Naive B cell (primary cell): Measurements from ENCODE around the gene MTHFSD. TPM values are rescaled to one million over a fixed set of nuclear protein-coding genes. Genes with fewer than 3 reads are reported as not detected.

Experiments
- ATAC-seq, 2 donors: fragments of 150-1000 bp; cut with Tn5 transposase; 2 replicates each; pipeline ENCODE4 v1.10.0; 2021; ENCODE audit warnings: low read depth in 2 of 2, mild to moderate bottlenecking in 2 of 2, moderate library complexity in 2 of 2
- DNase-seq: peaks from one replicate; pipeline ENCODE4 v3.0.0; 2022
- H3K27ac Mint-ChIP-seq, 6 donors: one replicate each; pipeline ENCODE4 v1.8.0; 2020 to 2022; ENCODE audit warnings: mild to moderate bottlenecking in 6 of 6, mixed read lengths in 6 of 6, moderate library complexity in 5 of 6, inconsistent platforms in 2 of 6
- H3K27me3 Mint-ChIP-seq, 3 donors: one replicate each; pipeline ENCODE4 v1.8.0; 2021 to 2022; ENCODE audit warnings: mixed read lengths in 3 of 3, mild to moderate bottlenecking in 1 of 3
- H3K36me3 Mint-ChIP-seq, 2 donors: one replicate each; pipeline ENCODE4 v1.8.0; 2020 to 2022; ENCODE audit warnings: mixed read lengths in 2 of 2, inconsistent platforms in 1 of 2, mild to moderate bottlenecking in 1 of 2
- H3K4me1 Mint-ChIP-seq, 3 donors: one replicate each; pipeline ENCODE4 v1.8.0; 2020 to 2022; ENCODE audit warnings: mixed read lengths in 3 of 3, inconsistent platforms in 1 of 3, mild to moderate bottlenecking in 1 of 3, moderate library complexity in 1 of 3
- H3K4me3 Mint-ChIP-seq, 8 donors: one replicate each; pipeline ENCODE4 v1.8.0; 2020 to 2022; ENCODE audit warnings: mild to moderate bottlenecking in 8 of 8, mixed read lengths in 8 of 8, moderate library complexity in 8 of 8, inconsistent platforms in 2 of 8
- H3K9me3 Mint-ChIP-seq, 7 donors: one replicate each; pipeline ENCODE4 v1.8.0; 2020 to 2022; ENCODE audit warnings: mixed read lengths in 7 of 7, mild to moderate bottlenecking in 5 of 7, inconsistent platforms in 2 of 7, moderate library complexity in 1 of 7
- polyA plus RNA-seq, 6 donors: library from polyadenylated mRNA; unstranded; fragments of 300-500 nt; fragmentation: Illumina TruSeq; gene quantifications; one replicate each; pipeline ENCODE4 v1.2.3, GENCODE V29; 2021; ENCODE audit warnings: low read depth in 6 of 6

MTHFSD gene, protein sequence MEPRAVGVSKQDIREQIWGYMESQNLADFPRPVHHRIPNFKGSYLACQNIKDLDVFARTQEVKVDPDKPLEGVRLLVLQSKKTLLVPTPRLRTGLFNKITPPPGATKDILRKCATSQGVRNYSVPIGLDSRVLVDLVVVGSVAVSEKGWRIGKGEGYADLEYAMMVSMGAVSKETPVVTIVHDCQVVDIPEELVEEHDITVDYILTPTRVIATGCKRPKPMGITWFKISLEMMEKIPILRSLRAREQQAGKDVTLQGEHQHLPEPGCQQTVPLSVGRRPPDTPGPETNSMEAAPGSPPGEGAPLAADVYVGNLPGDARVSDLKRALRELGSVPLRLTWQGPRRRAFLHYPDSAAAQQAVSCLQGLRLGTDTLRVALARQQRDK
- polyA plus RNA-seq: 10 to 100 TPM in 5 of 6 donors, 1 to 10 TPM in 1; 5.6 to 18.6 (median 16.6) TPM

DNA sequence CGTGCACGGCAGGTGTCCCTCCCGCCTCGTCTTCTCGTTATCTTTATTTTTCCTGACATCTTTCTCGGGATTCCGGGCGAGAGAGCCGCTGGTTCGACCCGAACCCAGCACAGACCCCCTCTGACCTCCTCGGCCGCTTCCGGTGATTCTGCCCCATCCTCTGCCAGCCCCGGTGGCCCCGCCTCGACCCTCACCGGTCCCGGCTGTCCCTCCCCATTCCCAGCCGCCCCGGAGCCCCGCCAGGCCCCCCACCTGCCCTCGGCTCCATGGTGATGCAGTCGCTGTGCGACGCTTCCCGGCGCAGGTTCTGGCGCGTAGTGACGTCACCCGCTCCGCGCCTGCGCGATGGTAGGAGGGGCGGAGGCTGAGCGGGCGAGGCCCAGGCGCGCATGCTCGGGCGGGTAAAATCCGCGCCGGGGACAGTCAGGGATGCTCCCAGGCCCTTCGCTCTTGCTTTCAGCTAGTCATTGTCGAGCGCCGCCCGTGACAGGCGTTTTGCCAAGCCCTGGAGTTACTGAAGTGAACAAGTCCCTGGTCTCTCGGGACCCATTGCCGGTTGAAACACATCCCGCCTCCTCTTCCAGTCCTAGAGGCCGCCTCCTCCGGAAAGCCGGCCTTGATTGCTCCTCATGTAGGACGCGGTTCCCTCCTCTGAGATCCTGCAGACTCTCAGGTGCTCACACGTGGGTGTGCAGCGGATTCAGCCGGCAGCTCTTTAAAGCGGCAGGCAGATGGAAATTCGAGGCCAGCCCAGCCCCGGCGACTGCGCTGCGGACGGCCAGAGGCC lies at the start of gene MTHFSD:
Gene MTHFSD (minus strand): TSS at position 319 of the 787 bp plus-strand sequence. CDS start 51 bp downstream, at position 268.
- Mint-ChIP-seq H3K9me3 (no peaks in the 10 kb centered on the region), H3K4me1 (peaks cover 11 to 22% (median 19%) of the 10 kb centered on the region in 3 donors), H3K36me3 (no peaks in the 10 kb centered on the region), H3K27ac (peak within 1 kb of the TSS; percentile 88 to 99 (median 98)), H3K4me3 (peak within 1 kb of the TSS; percentile 90 to 98 (median 94)), H3K27me3 (peaks cover 10 to 21% (median 21%) of the 10 kb centered on the region in 3 donors)
- DNase-seq (peak; percentile 93), ATAC-seq (peak; percentile 97)

DNA sequence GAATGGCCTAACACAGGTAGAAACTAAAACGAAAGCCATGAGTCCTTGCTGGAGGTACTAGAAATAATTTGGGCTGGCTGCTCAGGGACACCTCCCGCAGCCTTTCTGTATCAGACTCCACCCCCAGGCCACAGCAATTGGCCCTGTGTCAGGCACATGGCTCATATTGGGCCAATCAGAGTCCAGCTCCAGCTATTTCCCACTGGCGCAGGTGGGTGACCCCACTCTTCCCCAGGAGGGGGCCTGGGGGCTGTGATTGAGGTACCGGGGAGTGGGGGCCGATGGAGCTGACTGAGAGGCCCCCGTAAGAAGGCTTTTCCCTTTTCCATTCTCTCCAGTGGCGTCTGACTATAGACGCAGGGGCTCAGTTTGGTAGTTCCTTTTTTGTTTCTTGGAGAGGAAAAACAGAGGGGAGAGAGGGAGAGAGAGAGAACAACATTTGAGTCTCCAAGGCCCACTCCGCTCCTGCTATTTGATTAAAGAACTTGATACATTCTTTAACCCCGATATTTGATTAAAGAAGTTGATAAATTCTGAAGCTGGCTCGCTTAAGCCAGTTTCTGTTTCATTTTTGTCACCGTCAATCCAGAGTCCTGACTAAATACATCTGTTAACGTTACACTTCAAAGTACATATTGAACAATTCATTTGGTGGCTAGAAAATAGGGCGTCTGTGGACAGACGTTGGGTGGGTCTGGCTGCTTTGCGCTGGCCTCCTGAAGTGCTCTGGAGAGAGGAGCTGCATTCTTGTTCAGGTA lies 49.6 kb upstream of the MTHFSD start:
- DNase-seq (peak; percentile 47), ATAC-seq (peak; percentile 98)
- Mint-ChIP-seq H3K4me3 (peak overlapping the region; percentile 84 to 97 (median 91)), H3K27ac (peak overlapping the region; percentile 51 to 94 (median 88)), H3K27me3 (peaks cover 25 to 38% (median 35%) of the 10 kb centered on the region in 3 donors), H3K4me1 (peaks cover 10 to 19% (median 13%) of the 10 kb centered on the region in 3 donors), H3K9me3 (peaks cover 0 to 9% (median 3%) of the 10 kb centered on the region in 7 donors), H3K36me3 (no peaks in the 10 kb centered on the region)

DNA sequence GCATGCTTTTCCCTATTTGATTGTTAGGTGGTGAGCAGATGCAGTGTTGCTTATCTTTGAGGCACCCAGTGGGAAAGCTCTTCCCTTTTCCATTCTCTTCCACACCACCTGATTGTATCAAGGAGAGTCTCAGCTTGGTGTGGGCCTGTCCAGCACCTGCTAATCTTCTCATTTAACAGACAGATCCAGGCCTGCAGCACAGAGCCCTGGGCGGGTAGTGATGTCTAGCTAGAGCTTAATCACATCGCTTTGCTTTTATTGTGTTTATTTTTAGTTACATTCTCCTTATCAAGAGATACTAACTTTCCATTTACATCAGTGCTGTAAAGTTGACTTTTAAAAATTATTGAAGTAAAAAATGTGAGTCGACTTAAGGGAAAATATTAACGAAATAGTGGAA lies 47.5 kb upstream of the MTHFSD start:
- ATAC-seq: no peak
- Mint-ChIP-seq H3K9me3 (peaks cover 0 to 6% (median 4%) of the 10 kb centered on the region in 7 donors), H3K36me3 (peaks cover 0 to 7% of the 10 kb centered on the region in 2 donors), H3K4me3 (peak overlapping the region in 3 of 8 donors; percentile 1 to 69 (median 33)), H3K27ac (no peak overlapping the region), H3K27me3 (peaks cover 29 to 44% (median 43%) of the 10 kb centered on the region in 3 donors), H3K4me1 (peaks cover 10 to 19% (median 13%) of the 10 kb centered on the region in 3 donors)
- DNase-seq: no peak

DNA sequence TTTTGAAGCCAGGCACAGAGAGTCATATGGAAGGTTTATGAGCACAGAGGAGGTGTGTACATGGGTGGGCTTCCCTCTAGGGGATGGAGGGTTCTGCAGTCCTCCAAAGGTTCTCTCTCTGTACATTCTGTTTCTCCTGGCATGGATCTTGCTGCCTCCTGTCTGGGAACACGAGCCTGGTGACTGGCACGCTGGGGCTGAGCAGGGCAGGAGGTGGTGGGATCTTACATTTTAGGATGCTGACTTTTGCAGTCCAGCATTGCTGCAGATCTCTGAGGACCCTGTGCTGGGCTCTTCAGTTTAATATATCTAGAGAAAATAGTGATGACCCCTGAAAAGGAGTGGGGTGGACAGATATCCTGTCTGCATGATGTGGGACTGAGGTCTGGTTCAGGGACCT lies 46.3 kb upstream of the MTHFSD start:
- H3K9me3 Mint-ChIP-seq: peaks cover 0 to 6% (median 0%) of the 10 kb centered on the region in 7 donors
- DNase-seq (no peak), ATAC-seq (no peak)
- peaks cover 29 to 44% (median 43%) of the 10 kb centered on the region in 3 donors for H3K27me3 Mint-ChIP-seq
- no peak overlapping the region for H3K27ac Mint-ChIP-seq
- H3K4me1 Mint-ChIP-seq: peaks cover 10 to 19% (median 13%) of the 10 kb centered on the region in 3 donors
- H3K4me3 Mint-ChIP-seq: no peak overlapping the region
- H3K36me3 Mint-ChIP-seq: peaks cover 0 to 7% of the 10 kb centered on the region in 2 donors

DNA sequence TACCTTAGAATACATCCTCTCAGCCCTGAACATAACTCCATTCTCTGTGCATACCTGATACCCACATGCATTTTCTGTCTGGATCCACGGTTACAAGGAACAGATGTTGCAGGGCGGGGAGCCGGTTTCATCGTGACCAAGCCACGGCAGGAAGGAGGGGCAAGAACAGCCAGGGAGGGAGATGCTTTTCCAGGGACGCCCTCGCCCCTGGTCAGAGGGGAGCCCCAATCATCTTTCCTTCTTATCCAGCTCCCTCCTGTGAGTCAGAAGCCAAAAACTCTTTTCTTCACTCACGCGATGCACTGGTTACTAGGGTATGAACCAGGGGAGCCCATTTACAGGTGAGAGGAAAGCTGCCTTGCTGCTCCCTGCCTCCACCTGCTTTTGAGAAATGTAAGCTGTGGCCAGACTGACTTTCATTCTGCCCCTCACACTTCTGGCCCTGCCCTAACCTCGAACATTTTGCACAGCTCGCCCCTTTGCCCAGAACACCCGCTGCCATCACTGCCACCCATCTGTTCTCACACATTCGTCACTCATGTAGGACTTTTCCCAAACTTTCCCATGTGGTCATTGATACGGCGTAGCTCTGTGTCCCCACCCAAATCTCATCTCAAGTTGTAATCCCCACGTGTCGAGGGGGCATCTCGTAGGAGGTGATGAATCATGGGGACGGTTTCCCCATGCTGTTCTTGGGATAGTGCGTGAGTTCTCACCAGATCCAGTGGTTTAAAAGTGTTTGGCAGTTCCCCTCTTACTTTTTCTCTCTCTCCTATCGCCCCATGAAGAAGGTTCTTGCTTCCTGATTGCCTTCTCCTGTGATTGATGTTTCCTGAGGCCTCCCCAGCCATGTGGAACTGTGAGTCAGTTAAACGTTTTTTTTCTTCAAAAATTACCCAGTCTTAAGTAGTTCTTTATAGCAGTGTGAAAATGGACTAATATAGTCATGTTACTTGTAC lies 43.9 kb upstream of the MTHFSD start:
- ATAC-seq (no peak), DNase-seq (no peak)
- H3K27ac Mint-ChIP-seq: peak overlapping the region in 1 of 6 donors; percentile 2
- H3K9me3 Mint-ChIP-seq: peaks cover 0 to 2% (median 0%) of the 10 kb centered on the region in 7 donors
- H3K4me1 Mint-ChIP-seq: no peaks in the 10 kb centered on the region
- H3K27me3 Mint-ChIP-seq: peaks cover 36 to 53% (median 39%) of the 10 kb centered on the region in 3 donors
- H3K36me3 Mint-ChIP-seq: peaks cover 0 to 7% of the 10 kb centered on the region in 2 donors
- H3K4me3 Mint-ChIP-seq: no peak overlapping the region

DNA sequence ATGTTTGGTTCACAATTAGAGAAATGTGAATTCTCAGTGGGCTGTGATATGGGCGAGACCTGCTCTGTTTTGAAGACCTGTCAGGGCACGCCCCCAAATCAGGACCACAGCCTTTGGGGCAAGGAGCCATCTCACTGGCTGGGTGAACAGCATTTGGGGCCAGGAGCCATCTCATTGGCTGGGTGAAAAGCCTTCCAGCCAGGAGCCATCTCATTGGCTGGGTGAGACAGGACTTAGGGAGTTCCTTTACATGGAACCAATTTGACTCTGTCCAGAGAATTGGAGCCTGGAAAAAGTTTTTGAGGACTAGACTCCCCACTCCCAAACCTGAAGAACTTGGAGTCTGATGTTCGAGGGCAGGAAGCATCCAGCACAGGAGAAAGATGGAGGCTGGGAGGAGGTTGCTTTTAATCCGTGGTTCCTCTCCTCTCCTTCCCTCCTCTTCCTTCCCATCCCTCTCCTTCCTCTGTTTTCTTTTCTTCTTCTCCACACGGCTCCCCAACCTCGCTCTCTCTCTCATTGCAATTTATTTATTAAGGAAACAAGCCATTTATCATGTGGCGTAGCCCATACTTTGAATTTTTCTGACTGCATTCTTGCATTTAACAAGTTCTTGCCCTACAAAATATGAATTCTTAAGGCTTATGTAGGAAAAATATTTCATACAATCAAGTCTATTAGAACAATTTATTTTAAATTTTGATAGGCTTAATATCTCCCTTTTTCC lies 43.0 kb upstream of the MTHFSD start:
- peaks cover 41 to 58% (median 42%) of the 10 kb centered on the region in 3 donors for H3K27me3 Mint-ChIP-seq
- peaks cover 0 to 7% of the 10 kb centered on the region in 2 donors for H3K36me3 Mint-ChIP-seq
- H3K27ac Mint-ChIP-seq: peak overlapping the region in 1 of 6 donors; percentile 3
- no peaks in the 10 kb centered on the region for H3K4me1 Mint-ChIP-seq
- H3K9me3 Mint-ChIP-seq: peaks cover 0 to 2% (median 0%) of the 10 kb centered on the region in 7 donors
- H3K4me3 Mint-ChIP-seq: no peak overlapping the region
- ATAC-seq (no peak), DNase-seq (no peak)

DNA sequence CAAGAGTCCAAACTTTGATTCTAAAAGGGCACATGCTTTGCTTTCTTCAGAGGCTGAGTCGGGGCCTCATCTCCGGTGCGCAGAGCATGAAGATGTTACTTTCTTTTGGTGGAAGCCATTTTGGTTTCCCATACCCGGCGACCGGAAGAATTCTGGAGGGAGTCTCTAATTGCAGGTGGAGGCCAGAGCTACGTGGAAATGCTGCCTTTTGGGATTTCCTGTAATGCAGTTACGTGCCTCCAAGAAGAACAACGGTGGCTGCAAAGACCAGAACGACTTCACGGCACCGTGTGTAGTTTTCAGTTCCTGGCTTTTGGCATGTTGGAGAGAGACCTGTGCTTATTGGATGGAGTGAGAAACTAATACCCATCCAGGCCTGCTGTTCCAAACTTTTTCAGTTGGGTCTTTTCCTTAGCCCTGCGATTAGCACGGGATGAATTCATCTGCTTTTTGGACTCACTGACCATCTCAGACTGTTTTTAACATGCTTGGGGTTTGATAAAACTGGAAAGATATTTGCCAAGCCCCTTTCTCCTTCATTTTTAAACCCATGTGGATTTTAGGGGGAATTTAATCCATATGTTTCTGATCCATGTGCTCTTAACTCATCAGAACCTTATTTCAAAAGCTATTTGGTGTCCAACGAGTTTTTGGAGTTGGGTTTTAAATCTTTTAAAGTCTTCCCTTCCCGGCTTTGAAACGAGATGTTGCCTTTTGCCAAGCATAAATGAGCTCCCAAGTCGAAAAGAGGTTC lies 42.3 kb upstream of the MTHFSD start:
- no peak for DNase-seq
- Mint-ChIP-seq H3K36me3 (peaks cover 0 to 7% of the 10 kb centered on the region in 2 donors), H3K27me3 (peaks cover 43 to 53% (median 45%) of the 10 kb centered on the region in 3 donors), H3K27ac (no peak overlapping the region), H3K4me1 (no peaks in the 10 kb centered on the region), H3K4me3 (no peak overlapping the region), H3K9me3 (peaks cover 0 to 2% (median 0%) of the 10 kb centered on the region in 7 donors)
- no peak for ATAC-seq

DNA sequence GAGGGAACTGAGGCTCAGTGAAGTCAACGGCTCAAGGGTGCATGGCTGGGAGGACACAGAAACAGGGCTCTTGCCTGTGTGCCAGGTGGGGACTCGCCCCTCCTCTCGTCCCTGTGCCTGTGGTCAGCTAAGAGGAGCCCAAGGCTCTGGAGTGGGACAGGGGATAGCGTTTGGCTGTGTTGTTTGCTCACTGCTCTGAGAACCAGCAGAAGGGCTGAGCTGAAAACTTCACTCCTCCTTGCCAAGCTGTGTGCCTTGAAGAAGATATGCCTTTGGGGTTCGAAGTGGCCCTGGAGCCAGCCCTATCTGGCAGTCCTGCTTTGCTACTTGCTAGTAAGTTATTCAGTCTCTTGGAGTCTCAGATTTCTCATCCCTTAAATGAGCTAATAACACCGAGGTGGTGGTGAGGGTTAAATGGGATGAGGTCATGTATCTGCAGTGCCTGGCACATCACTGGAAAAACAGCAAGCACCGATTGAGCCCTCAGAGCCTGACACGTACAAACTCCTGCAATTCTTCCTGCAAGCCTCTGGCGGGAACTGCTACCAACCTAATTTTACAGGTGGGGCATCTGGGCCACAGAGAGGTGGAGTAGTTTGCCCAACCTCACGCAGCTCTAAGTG lies 41.1 kb upstream of the MTHFSD start:
- peaks cover 0 to 4% (median 0%) of the 10 kb centered on the region in 7 donors for H3K9me3 Mint-ChIP-seq
- DNase-seq (no peak), ATAC-seq (no peak)
- H3K36me3 Mint-ChIP-seq: peaks cover 0 to 7% of the 10 kb centered on the region in 2 donors
- H3K27ac Mint-ChIP-seq: no peak overlapping the region
- H3K4me3 Mint-ChIP-seq: no peak overlapping the region
- H3K4me1 Mint-ChIP-seq: no peaks in the 10 kb centered on the region
- peaks cover 43 to 51% (median 48%) of the 10 kb centered on the region in 3 donors for H3K27me3 Mint-ChIP-seq

DNA sequence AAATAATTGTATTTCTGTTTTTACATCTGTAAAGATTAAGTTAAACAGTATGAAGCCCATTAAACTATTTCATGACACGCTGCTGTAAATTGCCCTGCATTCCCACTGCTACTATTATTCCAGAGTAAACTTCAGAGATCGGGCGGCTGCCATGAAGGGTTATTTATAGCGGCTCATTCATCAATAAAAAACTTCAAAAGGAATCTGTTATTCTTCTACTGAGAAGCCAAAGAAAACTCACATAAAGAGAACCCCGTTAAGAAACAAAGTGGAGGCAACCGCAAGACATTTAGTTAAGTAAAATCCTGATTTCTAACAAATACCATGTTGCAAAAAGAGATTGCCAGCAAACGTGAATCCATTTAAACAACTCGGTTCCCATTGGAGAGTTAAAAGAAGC lies 39.7 kb upstream of the MTHFSD start:
- Mint-ChIP-seq H3K36me3 (peaks cover 0 to 7% of the 10 kb centered on the region in 2 donors), H3K4me1 (no peaks in the 10 kb centered on the region), H3K27me3 (peaks cover 34 to 53% (median 47%) of the 10 kb centered on the region in 3 donors), H3K4me3 (no peak overlapping the region), H3K27ac (no peak overlapping the region), H3K9me3 (peaks cover 0 to 5% (median 0%) of the 10 kb centered on the region in 7 donors)
- DNase-seq: no peak
- no peak for ATAC-seq

DNA sequence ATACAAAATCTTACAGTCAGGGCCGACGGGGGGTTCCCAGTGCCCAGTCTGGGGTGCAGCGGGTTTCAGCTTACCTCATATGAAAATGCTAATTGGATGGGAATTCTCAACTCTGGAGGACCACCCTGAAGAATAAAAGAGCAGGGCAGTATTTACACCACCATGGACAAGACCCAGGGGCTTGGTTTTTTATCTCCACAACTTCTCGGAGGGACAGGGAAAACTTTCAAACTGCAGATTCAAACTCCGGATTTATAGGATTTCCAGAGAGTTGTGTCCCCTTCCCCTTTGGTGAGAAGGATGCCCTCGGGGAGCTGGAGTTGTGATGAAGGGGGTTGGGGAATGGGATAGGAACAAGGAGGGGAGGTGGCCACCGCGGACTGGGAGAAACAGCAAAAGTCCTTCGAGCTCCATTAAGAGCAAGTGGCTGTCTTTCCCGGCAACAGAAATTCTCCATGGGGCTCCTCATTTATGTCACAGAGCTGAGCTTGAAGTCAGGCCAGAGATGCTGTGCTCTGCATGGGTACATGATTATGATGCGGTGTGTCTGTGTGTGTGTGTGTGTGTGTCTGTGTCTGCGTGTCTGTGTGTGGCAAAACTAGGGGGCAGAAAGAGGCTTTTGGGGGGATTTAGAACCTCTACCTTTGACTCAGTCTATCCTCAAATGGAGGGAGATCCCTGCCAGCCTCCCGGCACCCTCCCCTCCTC lies 39.0 kb upstream of the MTHFSD start:
- ATAC-seq: no peak
- DNase-seq: no peak
- peaks cover 36 to 48% (median 42%) of the 10 kb centered on the region in 3 donors for H3K27me3 Mint-ChIP-seq
- peaks cover 0 to 5% (median 0%) of the 10 kb centered on the region in 7 donors for H3K9me3 Mint-ChIP-seq
- H3K4me1 Mint-ChIP-seq: no peaks in the 10 kb centered on the region
- H3K4me3 Mint-ChIP-seq: no peak overlapping the region
- H3K27ac Mint-ChIP-seq: no peak overlapping the region
- peaks cover 0 to 7% of the 10 kb centered on the region in 2 donors for H3K36me3 Mint-ChIP-seq
